Spleen (tissue), 11 donors: ENCODE measurements around the gene FHIT. TPM values are rescaled to one million over a fixed set of nuclear protein-coding genes. Genes with fewer than 3 reads are reported as not detected.

Experiments used
- DNase-seq: peaks from one replicate; pipeline ENCODE4 v3.0.0-alpha.2; 2020
- H3K27ac ChIP-seq, 8 donors: fragments of 200-600 bp; sonication (generic) in 7 of 8; 1 replicate in 4 of 8; 2 replicates in 4 of 8; pipeline versions ENCODE4 v1.5.0 to v1.8.0; 2016 to 2021; ENCODE audit warnings: inconsistent platforms in 4 of 8, mild to moderate bottlenecking in 4 of 8, moderate library complexity in 1 of 8
- H3K27me3 ChIP-seq, 7 donors: fragments of 200-600 bp; sonication (generic) in 6 of 7; replicated peaks in 1 of 7; 1 replicate in 4 of 7; 2 replicates in 3 of 7; pipeline versions ENCODE4 v1.5.0 to v1.8.0; 2016 to 2021; ENCODE audit warnings: inconsistent platforms in 3 of 7, mild to moderate bottlenecking in 1 of 7
- H3K36me3 ChIP-seq, 6 donors: fragments of 200-600 bp; sonication (generic) in 5 of 6; 1 replicate in 4 of 6; 2 replicates in 2 of 6; pipeline versions ENCODE4 v1.5.0 to v1.8.0; 2016 to 2021; ENCODE audit warnings: inconsistent platforms in 2 of 6
- H3K4me1 ChIP-seq, 6 donors: fragments of 200-600 bp; sonication (generic) in 5 of 6; 1 replicate in 3 of 6; 2 replicates in 3 of 6; pipeline versions ENCODE4 v1.5.0 to v1.8.0; 2016 to 2021; ENCODE audit warnings: inconsistent platforms in 3 of 6
- H3K4me3 ChIP-seq, 8 donors: fragments of 200-600 bp; sonication (generic) in 7 of 8; 1 replicate in 4 of 8; 2 replicates in 4 of 8; pipeline versions ENCODE4 v1.5.0 to v1.8.0; 2016 to 2021; ENCODE audit warnings: inconsistent platforms in 4 of 8, mild to moderate bottlenecking in 4 of 8, moderate library complexity in 2 of 8
- H3K9me3 ChIP-seq, 8 donors: fragments of 200-600 bp; sonication (generic) in 7 of 8; 1 replicate in 4 of 8; 2 replicates in 4 of 8; pipeline versions ENCODE4 v1.5.0 to v1.8.0; 2016 to 2021; ENCODE audit warnings: inconsistent platforms in 4 of 8
- CTCF ChIP-seq, 11 experiments: fragments of 200-600 bp in 7 of 11; fragments of 450-650 bp in 4 of 11; sonication (generic) in 4 of 11; IDR thresholded peaks in 8 of 11; conservative IDR thresholded peaks in 3 of 11; 1 replicate in 7 of 11; 2 replicates in 4 of 11; pipeline versions ENCODE4 v1.4.0 to v1.8.0; 2016 to 2021; ENCODE audit warnings: antibody characterized with exemption in 11 of 11, inconsistent platforms in 4 of 11, mild to moderate bottlenecking in 1 of 11
- POLR2A ChIP-seq, 3 donors: fragments of 450-650 bp; IDR thresholded peaks; one replicate each; pipeline ENCODE4 v1.5.1; 2017; ENCODE audit warnings: antibody characterized with exemption in 3 of 3, mild to moderate bottlenecking in 1 of 3
- POLR2AphosphoS5 ChIP-seq, 3 donors: sonication (generic); formaldehyde crosslinking; IDR thresholded peaks; one replicate each; pipeline ENCODE4 v1.5.1; 2017; ENCODE audit warnings: antibody characterized with exemption in 3 of 3
- WGBS, 5 donors: extraction: QIAGEN DNeasy Blood & Tissue Kit in 3 of 5; methylation state at CpG; one replicate each; pipeline versions ENCODE4 v1.1.5 to v1.1.7; 2013 to 2018; 5-methylcytosine and 5-hydroxymethylcytosine counted together
- intact Hi-C: fragments of 100-400 bp; cut with DNase I; formaldehyde crosslinking; loops from one replicate; pipeline ENCODE4 v1.15.0; 2023; ENCODE audit warnings: low total_unique reads
- polyA plus RNA-seq, 3 donors: library from polyadenylated mRNA; stranded (reverse); fragments of 200-250 nt; gene quantifications; one replicate each; pipeline ENCODE4 v1.2.1, GENCODE V29; 2013
- total RNA-seq, 7 donors: library from RNA; depleted of rRNA in 3 of 7; stranded (reverse); fragments of >200 nt in 3 of 7; fragmentation: NEBNext Ultra II Directional in 4 of 7; extraction: Animal tissue kit (Norgen Biotek cat#: 25700) in 4 of 7; gene quantifications; one replicate each; pipeline versions ENCODE4 v1.1.0 to v1.2.1, GENCODE V29; 2016 to 2021
- donor health status: healthy with polysubstance abuse.
- donor health status: DM: no; HTN: no; CAD: no; lungs with moderate emphysema.
- donor health status: DM: no; HTN: no; CAD: no.
- donor health status: Bipolar disorder and iron deficiency.
- donor health status: healthy.
- donor health status: DM: no; HTN: no; CAD: no.
- donor health status: DM: yes; HTN: yes; CAD: no.

FHIT gene
- total and polyA plus RNA-seq, 10 donors = 4.1 to 23.1 (median 12.2) TPM

- H3K27me3 ChIP-seq = no peaks in the 10 kb centered on the region
- H3K36me3 ChIP-seq = no peaks in the 10 kb centered on the region
- no peaks in the 10 kb centered on the region for H3K9me3 ChIP-seq
- H3K4me3 ChIP-seq = no peak overlapping the region
- no peaks in the 10 kb centered on the region for H3K4me1 ChIP-seq
- 71 to 99% (median 85%) methylated on average over 3 of the region's 3 CpGs for WGBS, 5 donors
- TF ChIP-seq CTCF (IDR thresholded peaks at IDR 0.05 in 8 of 11, conservative IDR thresholded peaks at IDR 0.05 in 3 of 11) (no peak), POLR2AphosphoS5 (IDR thresholded peaks at IDR 0.05) (no peak), POLR2A (IDR thresholded peaks at IDR 0.05) (no peak)
- no peak for DNase-seq
- H3K27ac ChIP-seq = no peak overlapping the region
- intact Hi-C loops = no loop called here
These were observed 95.5 kb downstream of the FHIT start for GRCh38 chr3:61155701-61156292.

DNA sequence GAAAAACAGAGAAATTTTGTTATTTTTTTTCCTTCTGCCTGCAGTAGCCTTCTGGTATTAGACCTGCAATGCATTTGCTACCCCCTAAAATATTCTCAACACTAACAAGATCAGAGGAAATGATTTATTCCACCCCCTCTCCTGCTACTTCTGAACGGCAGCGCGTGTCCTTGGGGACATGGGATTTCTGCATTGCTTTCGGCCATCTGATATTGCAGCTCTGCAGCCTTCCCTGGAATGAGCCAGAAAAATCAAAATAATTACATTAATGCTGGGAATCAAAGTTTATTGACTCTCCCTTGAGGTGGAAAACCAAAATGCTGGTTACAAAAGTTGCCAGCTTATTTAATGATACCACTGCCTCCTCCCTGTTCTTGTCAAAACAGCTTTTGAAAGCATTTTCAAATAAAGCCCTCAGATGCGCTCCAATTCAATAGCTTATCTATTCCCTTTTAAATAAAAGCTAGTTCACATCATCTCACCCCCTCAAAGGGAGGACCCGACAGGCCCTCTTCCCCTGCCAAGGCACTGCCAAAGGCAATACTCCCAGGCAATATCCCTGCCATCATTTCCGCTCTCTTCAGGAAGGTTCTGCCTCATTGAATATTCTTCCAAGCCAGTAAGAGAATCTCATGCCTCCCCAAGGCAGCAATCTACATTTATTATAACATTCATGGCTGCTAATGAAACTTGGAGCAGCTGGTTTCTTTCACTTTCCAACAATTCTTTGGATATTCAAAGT is 96.6 kb downstream of the FHIT start:
- Histone ChIP-seq H3K4me1 (no peaks in the 10 kb centered on the region), H3K9me3 (no peaks in the 10 kb centered on the region), H3K27ac (no peak overlapping the region), H3K36me3 (no peaks in the 10 kb centered on the region), H3K4me3 (no peak overlapping the region), H3K27me3 (no peaks in the 10 kb centered on the region)
- no peak for DNase-seq
- TF ChIP-seq POLR2AphosphoS5 (IDR thresholded peaks at IDR 0.05) (no peak), POLR2A (IDR thresholded peaks at IDR 0.05) (no peak), CTCF (IDR thresholded peaks at IDR 0.05 in 8 of 11, conservative IDR thresholded peaks at IDR 0.05 in 3 of 11) (no peak)
- intact Hi-C loops = no loop called here
- WGBS, 5 donors = 77 to 89% (median 85%) methylated on average over 7 of the region's 7 CpGs

- no peaks in the 10 kb centered on the region for H3K4me1 ChIP-seq
These were observed 99.2 kb downstream of the FHIT start for GRCh38 chr3:61152071-61152470.

More at GRCh38 chr3:61152071-61152470, 99.2 kb downstream of the FHIT start:
- no peaks in the 10 kb centered on the region for H3K9me3 ChIP-seq
- no peaks in the 10 kb centered on the region for H3K36me3 ChIP-seq
- no peak overlapping the region for H3K4me3 ChIP-seq
- no peak for DNase-seq
- no peak overlapping the region for H3K27ac ChIP-seq
- intact Hi-C loops = no loop called here
- 89 to 98% (median 91%) methylated on average over 1 of the region's 1 CpG for WGBS, 5 donors
- no peaks in the 10 kb centered on the region for H3K27me3 ChIP-seq
- TF ChIP-seq POLR2AphosphoS5 (IDR thresholded peaks at IDR 0.05) = no peak
- no peak for TF ChIP-seq CTCF (IDR thresholded peaks at IDR 0.05 in 8 of 11, conservative IDR thresholded peaks at IDR 0.05 in 3 of 11)
- TF ChIP-seq POLR2A (IDR thresholded peaks at IDR 0.05) = no peak
